C4-2B (cell line): ENCODE measurements around the gene KIF20B.

ENCODE experiments used
- H3K27ac ChIP-seq: fragments of 450-650 bp; 2 replicates; pipeline ENCODE4 v1.5.1; 2017
- ZFX ChIP-seq: fragments of 450-650 bp; IDR thresholded peaks from 2 replicates; pipeline ENCODE4 v1.6.1; 2017
- TF ChIP-seq, protein P1 (sequence below): fragments of 450-650 bp; conservative IDR thresholded peaks from 2 replicates; pipeline ENCODE4 v1.5.1; 2017; ENCODE audit warnings: mild to moderate bottlenecking

The KIF20B gene, protein sequence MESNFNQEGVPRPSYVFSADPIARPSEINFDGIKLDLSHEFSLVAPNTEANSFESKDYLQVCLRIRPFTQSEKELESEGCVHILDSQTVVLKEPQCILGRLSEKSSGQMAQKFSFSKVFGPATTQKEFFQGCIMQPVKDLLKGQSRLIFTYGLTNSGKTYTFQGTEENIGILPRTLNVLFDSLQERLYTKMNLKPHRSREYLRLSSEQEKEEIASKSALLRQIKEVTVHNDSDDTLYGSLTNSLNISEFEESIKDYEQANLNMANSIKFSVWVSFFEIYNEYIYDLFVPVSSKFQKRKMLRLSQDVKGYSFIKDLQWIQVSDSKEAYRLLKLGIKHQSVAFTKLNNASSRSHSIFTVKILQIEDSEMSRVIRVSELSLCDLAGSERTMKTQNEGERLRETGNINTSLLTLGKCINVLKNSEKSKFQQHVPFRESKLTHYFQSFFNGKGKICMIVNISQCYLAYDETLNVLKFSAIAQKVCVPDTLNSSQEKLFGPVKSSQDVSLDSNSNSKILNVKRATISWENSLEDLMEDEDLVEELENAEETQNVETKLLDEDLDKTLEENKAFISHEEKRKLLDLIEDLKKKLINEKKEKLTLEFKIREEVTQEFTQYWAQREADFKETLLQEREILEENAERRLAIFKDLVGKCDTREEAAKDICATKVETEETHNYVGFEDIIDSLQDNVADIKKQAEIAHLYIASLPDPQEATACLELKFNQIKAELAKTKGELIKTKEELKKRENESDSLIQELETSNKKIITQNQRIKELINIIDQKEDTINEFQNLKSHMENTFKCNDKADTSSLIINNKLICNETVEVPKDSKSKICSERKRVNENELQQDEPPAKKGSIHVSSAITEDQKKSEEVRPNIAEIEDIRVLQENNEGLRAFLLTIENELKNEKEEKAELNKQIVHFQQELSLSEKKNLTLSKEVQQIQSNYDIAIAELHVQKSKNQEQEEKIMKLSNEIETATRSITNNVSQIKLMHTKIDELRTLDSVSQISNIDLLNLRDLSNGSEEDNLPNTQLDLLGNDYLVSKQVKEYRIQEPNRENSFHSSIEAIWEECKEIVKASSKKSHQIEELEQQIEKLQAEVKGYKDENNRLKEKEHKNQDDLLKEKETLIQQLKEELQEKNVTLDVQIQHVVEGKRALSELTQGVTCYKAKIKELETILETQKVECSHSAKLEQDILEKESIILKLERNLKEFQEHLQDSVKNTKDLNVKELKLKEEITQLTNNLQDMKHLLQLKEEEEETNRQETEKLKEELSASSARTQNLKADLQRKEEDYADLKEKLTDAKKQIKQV (N-terminal part only)

DNA sequence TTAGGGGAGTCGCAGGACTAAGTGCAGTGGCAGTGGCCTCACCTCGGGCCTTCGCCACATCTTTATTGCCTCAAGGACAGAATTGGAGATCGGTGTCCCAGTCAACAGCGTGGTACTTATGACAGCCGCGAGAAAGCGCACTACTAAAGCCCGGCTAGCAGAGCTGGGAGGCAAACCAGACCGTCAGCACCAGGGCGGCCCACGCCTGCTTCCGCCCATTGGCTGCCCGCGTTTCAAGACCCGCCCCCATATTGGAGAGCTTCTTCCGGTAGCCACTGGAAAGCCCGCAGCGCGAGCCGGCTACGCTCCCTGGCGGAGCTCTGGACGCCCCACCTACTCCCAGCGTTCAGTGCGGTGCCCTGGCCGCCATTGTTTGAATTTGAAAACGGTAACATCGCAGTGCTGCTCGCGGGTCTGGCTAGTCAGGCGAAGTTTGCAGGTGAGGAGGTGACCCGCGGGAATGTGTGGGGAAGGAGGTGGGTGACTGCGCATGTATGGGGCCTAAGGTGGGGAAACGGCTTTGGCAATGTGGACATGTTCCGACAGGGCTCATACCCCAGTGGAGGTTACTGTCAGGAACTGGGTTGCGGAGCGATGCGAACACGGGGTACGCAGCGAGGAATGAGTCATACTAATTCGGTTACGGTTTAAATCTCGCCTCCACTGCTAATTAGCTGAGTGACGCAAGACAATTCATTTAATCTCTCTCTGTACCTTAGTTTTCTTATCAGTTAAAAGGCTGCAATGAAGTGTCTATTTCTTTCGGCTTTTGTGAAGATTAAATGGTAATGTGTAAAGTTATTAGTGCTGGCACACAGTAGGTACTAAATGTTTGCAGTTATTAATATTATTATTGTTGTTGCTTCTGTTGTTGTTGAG is at the start of gene KIF20B:
Gene KIF20B, plus strand, starts transcription at position 349 of the 879 bp plus-strand sequence. CDS start 3,705 bp downstream, outside the sequence.
- H3K27ac ChIP-seq, result peak within 1 kb of the TSS; percentile 75

DNA sequence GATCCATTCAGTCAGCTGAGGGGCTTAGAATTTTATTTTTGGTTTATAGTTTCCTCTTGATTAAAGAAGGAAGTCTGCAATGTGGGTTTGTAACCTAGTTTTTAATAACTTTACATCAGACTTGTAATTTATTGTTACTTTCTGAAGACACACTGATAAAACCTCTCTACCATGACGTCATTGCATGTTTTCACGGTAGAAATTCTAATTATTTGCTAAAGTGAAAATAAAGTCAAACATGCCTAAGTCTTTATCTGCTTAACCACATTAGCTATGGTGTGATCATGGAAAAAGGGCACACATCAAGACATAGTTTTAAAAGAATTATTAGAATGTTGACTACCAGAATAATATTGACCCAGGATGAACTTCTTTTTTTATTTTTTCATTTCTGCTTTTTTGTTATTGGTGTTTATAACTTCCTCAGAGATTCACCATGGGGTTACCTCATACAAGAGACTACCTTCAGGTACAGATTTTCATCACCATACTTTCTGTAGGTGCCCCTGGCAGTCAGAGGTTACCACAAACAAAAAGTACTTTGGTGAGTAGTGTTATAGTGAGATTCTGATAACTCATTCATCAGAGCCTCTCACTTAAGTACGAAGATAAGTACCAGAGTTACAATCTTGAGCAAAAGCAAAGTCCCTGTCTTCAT is 49.3 kb upstream of the KIF20B start:
- H3K27ac ChIP-seq, result no peak overlapping the region
- no peak for TF ChIP-seq ZFX

More for the DNA sequence above, at the start of gene KIF20B:
- TF ChIP-seq, protein P1, sequence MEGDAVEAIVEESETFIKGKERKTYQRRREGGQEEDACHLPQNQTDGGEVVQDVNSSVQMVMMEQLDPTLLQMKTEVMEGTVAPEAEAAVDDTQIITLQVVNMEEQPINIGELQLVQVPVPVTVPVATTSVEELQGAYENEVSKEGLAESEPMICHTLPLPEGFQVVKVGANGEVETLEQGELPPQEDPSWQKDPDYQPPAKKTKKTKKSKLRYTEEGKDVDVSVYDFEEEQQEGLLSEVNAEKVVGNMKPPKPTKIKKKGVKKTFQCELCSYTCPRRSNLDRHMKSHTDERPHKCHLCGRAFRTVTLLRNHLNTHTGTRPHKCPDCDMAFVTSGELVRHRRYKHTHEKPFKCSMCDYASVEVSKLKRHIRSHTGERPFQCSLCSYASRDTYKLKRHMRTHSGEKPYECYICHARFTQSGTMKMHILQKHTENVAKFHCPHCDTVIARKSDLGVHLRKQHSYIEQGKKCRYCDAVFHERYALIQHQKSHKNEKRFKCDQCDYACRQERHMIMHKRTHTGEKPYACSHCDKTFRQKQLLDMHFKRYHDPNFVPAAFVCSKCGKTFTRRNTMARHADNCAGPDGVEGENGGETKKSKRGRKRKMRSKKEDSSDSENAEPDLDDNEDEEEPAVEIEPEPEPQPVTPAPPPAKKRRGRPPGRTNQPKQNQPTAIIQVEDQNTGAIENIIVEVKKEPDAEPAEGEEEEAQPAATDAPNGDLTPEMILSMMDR, result peak; percentile 27
- no peak for TF ChIP-seq ZFX

DNA sequence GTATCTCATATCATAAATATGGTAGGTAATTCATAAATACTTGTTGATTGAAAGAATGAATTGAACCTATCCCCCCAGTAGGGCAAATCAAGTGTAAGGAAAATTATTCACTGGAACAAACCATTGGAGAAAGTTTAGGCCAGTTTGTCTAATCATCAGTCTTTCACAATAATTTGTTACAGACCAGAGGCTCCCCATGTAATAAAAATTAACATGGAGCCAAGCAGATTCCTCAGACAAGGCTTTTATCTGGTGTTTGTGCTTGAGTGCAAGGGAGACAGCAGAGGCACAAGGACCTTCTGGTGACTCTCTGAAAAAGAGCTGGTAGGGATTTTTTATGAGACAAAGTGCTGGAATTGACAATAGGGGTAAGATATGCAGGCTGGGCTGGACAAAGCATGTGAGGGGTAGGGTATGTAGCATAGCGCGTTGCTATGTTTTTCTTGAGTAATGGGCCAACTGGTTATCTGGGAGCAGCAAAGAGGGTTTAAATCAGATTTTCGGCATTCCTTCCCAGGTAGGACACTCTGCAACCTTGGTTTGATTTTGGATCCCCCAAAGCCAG is 48.5 kb upstream of the KIF20B start:
- no peak overlapping the region for H3K27ac ChIP-seq
- TF ChIP-seq, protein P1, result no peak
- TF ChIP-seq ZFX, result no peak

DNA sequence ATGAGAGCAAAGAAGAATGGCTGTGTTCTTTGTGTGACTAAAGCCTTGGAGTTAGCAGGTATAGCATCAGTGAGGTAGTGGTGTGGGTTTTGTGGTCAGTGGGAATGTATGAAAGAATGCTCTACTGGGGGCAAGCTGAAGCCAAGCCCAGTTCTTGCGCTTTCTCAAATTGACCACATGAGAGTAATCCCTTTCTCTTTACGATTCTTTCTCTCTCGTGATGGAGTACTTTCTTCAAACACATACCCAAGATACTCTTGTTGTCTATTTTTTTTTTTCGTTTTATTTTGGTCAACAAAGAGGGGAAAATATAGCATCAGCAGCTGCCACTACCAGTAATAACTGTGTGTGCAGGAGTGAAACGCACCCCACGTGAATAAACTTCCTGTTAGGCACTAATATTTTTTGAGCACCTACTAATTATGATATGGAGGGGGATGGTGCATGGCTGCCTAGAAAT is 48.0 kb upstream of the KIF20B start:
- no peak overlapping the region for H3K27ac ChIP-seq

DNA sequence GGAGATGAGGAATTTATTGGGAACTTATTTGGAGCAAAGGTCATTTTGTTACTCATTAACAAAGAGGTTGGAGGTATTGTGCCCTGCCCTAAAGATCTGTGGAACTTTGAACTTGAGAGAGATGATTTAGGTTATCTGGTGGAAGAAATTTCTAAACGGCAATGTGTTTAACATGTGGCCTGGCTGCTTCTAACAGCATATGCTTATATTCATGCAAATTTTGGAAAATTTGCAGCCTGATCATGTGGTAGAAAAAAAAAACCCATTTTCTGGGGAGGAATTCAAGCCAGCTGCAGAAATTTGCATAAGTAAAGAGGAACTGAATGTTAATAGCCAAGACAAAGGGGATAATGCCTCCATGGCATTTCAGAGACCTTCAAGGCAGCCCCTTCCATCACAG is 45.7 kb upstream of the KIF20B start:
- TF ChIP-seq, protein P1, result no peak
- no peak for TF ChIP-seq ZFX
- no peak overlapping the region for H3K27ac ChIP-seq

More for the DNA sequence above, 48.0 kb upstream of the KIF20B start:
- TF ChIP-seq ZFX, result no peak
- TF ChIP-seq, protein P1, result no peak

DNA sequence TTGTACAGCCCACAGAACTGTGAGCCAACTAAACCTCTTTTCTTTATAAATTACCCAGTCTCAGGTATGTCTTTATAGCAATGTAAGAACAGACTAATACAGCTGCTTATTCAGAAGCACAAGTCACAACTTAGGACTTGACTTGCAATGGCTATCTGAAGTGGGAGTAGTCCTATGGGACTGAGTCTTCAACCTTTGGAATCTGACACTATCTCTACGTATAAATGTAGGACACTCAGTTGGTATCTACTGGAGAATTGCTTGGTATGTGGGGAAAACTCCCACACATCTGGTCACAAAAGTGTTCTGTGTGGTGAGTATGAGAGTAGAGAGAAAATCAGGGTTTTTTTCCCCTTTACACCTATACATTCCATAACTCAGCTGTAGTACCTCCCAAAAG is 44.1 kb upstream of the KIF20B start:
- no peak for TF ChIP-seq ZFX
- TF ChIP-seq, protein P1, result no peak
- H3K27ac ChIP-seq, result no peak overlapping the region
